Posterior vena cava (tissue), 2 donors: Measurements from ENCODE around the gene SLC26A2. TPM values are rescaled to one million over a fixed set of nuclear protein-coding genes. Genes with fewer than 3 reads are reported as not detected.
"Not testable (repeated sequence)": the region's sequence is repeated elsewhere in the genome, so short reads cannot be mapped to it uniquely, and the experiment has no call there.

Experiments
- DNase-seq: peaks from one replicate; pipeline ENCODE4 v3.0.0-alpha.2; 2020; ENCODE audit warnings: low spot score
- intact Hi-C, 2 donors: fragments of 100-400 bp; cut with DNase I; formaldehyde crosslinking; loops; one replicate each; pipeline versions ENCODE4 v1.14.1 to v1.14.2; 2022 to 2023
- total RNA-seq, 2 donors: library from RNA; stranded (reverse); fragmentation: NEBNext Ultra II Directional; extraction: Animal tissue kit (Norgen Biotek cat#: 25700); gene quantifications; one replicate each; pipeline ENCODE4 v1.2.1, GENCODE V29; 2021
- donor health status: DM: yes; HTN: yes; CAD: no.
- donor health status: DM: yes; HTN: yes; CAD: no.

The SLC26A2 gene
- total RNA-seq, 2 donors from 2014 or later = 11.3 to 13.2 TPM

DNA sequence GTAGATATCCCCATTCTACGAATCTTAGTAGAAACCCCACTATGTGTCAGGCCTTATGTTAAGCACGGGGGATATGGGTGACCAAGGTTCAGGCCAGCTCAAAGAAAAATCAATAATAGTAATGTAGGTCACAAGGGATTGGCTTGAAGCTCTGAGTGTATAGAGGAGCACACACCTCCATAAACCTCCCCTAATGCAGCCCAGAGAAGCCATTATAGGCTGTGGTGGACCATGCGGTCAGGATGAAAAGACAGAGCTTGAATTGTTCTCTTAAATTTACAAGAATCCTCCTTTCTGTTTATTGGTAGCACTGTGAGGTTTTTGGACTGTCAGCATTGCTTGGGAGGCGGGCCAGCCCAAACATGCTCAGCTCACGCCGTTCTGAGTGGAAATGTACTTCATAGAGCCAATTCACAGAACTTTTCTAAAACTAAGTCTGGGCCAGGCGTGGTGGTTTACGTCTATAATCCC, 25.1 kb upstream of the SLC26A2 start:
- DNase-seq = no peak
- intact Hi-C loops = no loop called here

DNA sequence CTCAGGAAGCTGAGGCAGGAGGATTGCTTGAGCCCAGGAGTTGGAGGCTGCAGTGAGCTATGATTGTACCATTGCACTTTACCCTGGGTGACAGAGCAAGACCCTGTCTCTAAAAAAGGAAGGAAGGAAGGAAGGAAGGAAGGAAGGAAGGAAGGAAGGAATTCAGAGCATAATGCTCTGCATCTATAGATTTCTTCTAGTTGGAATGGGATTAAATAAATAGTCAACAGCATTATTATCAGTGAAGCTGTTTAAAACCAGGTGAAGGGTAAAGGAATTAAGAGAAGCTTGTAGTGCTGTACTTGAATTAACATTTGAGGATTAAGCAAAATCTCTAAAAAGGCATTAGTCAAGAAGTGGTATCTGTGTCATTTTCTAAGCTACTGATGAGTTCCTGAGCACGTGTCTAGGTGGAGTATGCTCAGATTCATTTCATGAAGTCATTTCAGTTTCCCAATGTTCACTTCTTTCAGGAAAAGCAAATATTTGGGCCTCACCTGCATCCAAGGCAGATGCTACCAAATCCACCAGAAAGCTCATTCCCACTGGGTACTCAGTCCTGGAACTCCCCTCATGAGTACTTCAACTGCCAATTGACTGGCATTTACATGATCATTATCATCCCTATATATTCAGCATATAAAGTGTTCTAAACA, 24.4 kb upstream of the SLC26A2 start:
- intact Hi-C loops = no loop called here
- DNase-seq = no peak

- intact Hi-C loops = no loop called here
- DNase-seq = no peak
Measured at GRCh38 chr5:149936700-149937091, 23.9 kb upstream of the SLC26A2 start.

GRCh38 chr5:149937610-149938009, 22.9 kb upstream of the SLC26A2 start:
- intact Hi-C loops = no loop called here
- DNase-seq = no peak

DNA sequence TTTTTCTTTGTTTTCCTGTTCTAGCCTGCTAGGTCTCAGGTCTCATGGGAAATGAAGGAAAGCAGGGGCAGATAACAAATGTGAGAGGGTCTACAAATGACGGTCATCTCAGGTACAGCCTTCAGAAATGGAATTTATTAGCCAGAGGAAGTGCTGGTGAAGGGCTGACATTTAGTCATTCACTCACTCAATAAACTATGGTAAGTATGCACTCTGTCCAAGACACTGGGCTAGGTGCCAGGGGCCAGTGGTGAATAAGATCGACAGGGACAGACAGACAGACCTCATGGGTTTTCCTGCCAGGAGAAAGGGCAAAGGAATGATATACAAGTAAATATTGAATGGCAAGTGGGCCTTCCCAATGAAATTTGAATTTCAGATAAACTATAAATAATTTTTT, 22.3 kb upstream of the SLC26A2 start:
- DNase-seq = no peak
- intact Hi-C loops = no loop called here

GRCh38 chr5:149938791-149939358, 21.7 kb upstream of the SLC26A2 start:
- intact Hi-C loops = no loop called here
- DNase-seq = no peak

- DNase-seq = no peak
- intact Hi-C loops = no loop called here
Measured at GRCh38 chr5:149939546-149939945, 21.0 kb upstream of the SLC26A2 start.

- intact Hi-C loops = no loop called here
- DNase-seq = no peak
Measured at GRCh38 chr5:149940077-149940574, 20.4 kb upstream of the SLC26A2 start.

DNA sequence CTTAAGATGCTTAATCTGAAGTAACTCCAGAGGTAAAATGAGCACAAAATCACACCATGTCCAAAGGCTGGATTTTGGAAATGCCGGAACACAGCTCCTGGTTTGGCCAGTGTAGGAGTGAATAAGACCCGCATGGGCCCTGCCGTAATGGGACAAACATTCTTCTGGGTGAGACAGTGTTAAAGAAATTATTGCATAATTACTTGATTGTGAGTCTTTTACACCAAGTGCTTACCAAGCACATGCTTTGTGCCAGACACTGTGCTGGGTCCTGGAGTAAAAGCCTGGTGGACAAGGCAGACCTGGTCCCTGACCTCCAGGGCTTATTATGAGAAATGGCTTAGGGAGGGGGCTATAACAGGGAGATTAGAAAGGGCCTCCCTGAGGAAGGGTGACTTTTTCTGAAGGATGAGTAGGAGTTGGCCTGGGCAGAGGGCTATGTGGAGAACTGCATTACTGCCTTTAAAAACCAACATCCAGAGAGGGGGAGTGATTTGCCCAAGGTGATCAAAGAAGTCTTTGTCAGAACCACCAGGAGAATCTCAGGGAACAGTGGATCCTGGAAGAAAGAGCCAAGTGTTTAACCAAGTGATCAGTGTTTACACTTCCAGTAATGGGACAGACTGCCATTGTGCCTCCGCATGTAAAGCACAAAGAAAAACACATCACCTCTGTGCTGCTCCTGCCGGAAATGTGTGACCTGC, 19.5 kb upstream of the SLC26A2 start:
- intact Hi-C loops = no loop called here
- no peak for DNase-seq

GRCh38 chr5:149941795-149942194, 18.8 kb upstream of the SLC26A2 start:
- no peak for DNase-seq
- intact Hi-C loops = no loop called here

GRCh38 chr5:149942199-149942598, 18.4 kb upstream of the SLC26A2 start:
- DNase-seq = no peak
- intact Hi-C loops = no loop called here

DNA sequence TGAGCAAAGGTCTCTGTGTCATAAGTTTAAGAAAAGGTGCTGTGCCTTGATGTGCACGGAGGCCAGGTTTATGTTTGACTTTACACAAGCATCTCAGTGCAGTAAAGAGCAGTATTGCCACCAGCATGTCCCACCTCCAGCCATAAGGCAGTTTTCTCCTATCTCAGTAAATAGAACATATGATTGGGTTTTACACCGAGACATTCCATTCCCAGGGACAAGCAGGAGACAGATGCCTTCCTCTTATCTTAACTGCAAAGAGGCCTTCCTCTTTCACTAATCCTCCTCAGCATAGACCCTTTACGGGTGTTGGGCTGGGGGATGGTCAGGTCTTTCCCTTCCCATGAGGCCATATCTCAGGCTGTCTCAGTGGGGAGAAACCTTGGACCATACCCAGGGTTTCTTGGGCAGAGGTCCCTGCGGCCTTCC, 17.8 kb upstream of the SLC26A2 start:
- DNase-seq, intact Hi-C loops: not testable (repeated sequence)

DNA sequence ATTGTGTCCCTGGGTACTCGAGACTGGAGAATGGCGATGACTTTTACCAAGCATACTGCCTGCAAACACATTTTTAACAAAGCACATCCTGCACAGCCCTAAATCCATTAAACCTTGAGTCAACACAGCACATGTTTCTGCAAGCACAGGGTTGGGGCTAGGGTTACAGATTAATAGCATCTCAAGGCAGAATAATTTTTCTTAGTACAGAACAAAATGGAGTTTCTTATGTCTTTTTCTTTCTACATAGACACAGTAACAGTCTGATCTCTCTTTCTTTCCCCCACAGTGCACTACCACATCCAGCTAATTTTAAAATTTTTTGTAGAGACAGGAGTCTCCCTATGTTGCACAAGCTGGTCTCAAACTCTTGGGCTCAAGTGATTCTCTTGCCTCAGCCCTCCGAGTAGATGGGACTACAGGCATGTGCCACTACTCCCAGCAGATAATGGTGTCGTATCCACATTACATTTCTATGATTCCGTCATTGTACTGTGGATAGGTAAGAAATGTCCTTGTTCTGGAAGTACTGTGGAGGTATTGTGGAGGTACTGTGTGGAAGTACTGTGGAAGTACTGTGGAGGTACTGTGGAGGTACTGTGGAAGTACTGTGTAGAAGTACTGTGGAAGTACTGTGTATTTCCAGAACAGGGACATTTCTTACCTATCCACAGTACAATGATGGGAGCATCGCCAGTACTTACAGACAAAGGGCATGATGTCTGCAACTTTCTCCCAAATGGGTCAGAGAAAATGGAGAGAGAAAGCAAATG, 17.2 kb upstream of the SLC26A2 start:
- intact Hi-C loops, DNase-seq: not testable (repeated sequence)

DNA sequence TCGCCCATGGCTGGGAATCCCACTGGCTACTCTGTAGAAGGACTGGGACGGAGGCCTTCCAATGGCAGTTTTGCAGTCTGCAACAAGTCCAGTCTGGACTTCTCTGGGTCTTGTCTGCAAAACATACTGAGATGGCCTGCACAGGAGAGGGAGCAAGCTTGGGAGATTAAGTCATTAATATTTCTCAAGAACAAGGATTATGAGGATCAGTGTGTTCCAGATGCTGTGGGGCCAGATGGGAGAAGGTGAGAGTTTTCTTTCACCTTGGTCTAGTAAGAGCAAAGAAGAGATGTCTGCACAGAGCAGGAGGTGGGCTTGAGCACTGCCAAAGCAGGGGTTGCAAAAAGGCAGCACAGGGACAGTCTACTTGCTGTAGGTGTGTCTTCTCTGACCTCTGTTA, 15.9 kb upstream of the SLC26A2 start, which contains the start of gene PDE6A:
TSS of gene PDE6A (minus strand) at position 128 of the 400 bp plus-strand sequence. CDS start at position 8, 120 bp downstream.
- intact Hi-C loops = no loop called here
- DNase-seq = no peak

DNA sequence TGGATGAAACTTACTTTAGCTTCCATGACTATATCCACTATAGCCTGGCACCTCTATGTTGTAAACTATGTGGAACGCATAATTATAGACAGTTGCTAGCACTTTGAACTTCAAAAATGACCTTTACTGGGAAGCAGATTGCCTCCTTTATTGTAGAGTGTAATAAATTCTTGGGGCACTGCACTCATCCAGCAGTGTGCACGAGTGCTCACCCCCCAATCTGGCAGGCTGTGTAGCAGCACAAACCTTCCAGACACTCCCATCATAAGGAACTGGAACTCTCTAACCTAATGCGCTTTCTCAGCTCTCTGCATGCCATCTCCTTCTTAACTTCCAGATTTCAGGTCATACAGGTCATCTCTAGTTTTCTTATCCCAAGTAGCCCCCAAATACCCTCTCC, 14.4 kb upstream of the SLC26A2 start:
- DNase-seq = no peak
- intact Hi-C loops = no loop called here

DNA sequence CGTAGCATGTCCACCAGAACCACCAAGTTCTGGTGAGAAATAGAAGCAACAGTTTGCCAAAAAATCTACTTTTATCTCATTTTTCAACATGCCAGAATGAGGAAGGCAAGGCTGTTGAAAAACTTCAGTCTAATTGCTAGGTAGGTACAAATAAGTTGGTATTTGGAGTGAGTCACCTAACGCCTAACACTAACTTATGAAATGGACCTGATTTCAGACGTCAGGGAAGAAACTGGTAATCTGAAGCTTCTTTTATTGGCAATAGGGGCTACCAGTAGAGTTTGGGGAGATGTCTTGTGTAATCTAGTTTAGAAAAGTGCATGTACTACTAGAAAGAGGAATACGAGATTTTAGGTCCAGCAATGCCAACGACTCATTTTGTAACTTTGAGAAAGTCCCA, 11.6 kb upstream of the SLC26A2 start:
- DNase-seq = no peak
- intact Hi-C loops = no loop called here

GRCh38 chr5:149951138-149951749, 9.3 kb upstream of the SLC26A2 start:
- intact Hi-C loops = no loop called here

DNA sequence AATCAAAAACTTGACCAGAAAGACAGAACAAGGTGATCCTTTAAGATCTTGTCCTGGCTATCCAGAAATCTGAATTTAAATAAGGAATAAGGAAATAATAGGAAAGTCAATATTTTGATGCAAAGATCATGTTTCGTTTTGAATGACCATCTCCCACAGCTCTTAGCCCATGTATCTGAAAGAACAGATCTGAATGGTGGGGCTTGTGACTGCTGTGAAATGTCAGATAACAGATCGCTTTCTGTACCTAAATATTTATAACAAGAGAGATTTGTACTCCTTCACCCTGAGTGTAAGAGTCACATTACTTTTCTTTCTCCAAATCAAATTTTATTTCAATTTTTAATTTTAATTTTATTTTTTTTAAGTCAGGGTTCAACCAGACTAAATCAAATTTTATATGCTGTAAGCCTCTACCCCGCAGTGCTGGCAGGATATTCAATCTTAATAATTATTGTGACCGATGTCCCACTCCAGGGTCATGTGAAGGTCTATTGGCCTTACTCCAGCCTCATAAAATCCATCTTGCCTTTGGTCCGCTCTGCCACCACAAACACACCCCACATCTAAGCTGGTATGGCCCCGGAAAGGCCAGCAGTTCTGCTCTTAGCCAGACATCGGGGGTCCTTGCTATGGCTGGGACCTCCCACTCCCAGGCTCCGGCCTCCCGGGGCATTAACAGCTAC, 7.0 kb upstream of the SLC26A2 start:
- no peak for DNase-seq

More at GRCh38 chr5:149951138-149951749, 9.3 kb upstream of the SLC26A2 start:
- DNase-seq = no peak

DNA sequence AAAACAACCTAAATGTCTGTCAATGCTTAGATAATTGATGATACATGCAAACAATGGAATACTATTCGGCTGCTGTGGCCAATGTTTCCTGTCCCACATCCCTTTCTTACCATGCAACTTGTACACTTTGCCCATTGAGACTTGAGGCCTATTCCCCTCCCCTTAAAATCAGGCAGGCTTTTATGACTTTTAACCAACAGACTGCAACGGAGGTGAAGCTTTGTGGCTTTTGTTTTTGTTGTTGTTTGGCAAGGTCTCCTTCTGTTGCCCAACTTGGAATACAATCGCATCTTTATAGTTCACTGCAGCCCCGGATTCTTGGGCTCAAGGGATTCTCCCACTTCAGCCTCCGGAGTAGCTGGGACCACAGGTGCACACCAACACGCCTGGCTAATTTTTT, 5.8 kb upstream of the SLC26A2 start:
- intact Hi-C loops = no loop called here
- no peak for DNase-seq

More for the DNA sequence above, 7.0 kb upstream of the SLC26A2 start:
- intact Hi-C loops = no loop called here
